ENCODE measurements around the gene PRR23E.
A peak's percentile ranks its signal among the peaks of the same experiment; 100 is the strongest.

DNA sequence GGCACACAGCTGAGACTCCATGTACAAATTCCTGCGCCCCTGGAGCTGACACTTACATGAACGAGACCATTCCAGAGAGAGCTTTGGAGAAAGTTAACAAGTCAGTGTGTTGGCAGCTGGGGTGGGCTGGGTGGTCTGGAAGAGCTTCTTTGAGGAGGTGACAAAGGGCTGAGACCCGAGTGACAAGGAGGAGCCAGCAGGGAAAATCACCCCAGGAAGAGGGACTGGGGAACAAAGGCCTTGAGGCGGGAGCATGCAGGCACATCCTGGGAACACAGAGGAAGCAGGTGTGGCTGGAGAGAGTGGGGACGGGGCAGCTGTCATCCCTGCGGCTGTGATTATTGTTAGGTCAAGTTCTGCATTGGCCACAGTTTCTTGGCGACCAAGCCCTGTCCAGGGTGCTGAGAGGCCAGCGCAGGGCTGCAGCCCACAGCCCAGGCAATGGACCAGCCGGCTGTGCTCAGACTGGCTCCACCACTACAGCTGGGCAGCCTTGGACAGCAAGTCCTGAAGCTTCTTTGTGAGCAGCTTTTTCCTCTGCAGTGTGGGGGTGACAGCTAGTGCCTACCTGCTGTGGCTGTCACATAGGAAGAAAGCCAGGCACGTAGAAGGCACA lies 34.2 kb upstream of the PRR23E start:
- TF ChIP-seq EP300 (conservative IDR thresholded peaks at IDR 0.05; ENCODE audit: poor library complexity, severe bottlenecking) (no peak), POLR2AphosphoS5 (IDR thresholded peaks at IDR 0.05) (no peak), RAD21 (conservative IDR thresholded peaks at IDR 0.05) (no peak), EZH2 (IDR thresholded peaks at IDR 0.05; ENCODE audit: borderline replicate concordance, insufficient read depth, low read length, poor library complexity, severe bottlenecking) (no peak), TAF1 (IDR thresholded peaks at IDR 0.05; ENCODE audit: low read depth) (no peak), MXI1 (conservative IDR thresholded peaks at IDR 0.05; ENCODE audit: poor library complexity, severe bottlenecking) (no peak)
- TF ChIP-seq, protein P1, sequence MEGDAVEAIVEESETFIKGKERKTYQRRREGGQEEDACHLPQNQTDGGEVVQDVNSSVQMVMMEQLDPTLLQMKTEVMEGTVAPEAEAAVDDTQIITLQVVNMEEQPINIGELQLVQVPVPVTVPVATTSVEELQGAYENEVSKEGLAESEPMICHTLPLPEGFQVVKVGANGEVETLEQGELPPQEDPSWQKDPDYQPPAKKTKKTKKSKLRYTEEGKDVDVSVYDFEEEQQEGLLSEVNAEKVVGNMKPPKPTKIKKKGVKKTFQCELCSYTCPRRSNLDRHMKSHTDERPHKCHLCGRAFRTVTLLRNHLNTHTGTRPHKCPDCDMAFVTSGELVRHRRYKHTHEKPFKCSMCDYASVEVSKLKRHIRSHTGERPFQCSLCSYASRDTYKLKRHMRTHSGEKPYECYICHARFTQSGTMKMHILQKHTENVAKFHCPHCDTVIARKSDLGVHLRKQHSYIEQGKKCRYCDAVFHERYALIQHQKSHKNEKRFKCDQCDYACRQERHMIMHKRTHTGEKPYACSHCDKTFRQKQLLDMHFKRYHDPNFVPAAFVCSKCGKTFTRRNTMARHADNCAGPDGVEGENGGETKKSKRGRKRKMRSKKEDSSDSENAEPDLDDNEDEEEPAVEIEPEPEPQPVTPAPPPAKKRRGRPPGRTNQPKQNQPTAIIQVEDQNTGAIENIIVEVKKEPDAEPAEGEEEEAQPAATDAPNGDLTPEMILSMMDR (IDR thresholded peaks at IDR 0.05; ENCODE audit: poor library complexity, severe bottlenecking), result no peak
- TF ChIP-seq, protein P2, sequence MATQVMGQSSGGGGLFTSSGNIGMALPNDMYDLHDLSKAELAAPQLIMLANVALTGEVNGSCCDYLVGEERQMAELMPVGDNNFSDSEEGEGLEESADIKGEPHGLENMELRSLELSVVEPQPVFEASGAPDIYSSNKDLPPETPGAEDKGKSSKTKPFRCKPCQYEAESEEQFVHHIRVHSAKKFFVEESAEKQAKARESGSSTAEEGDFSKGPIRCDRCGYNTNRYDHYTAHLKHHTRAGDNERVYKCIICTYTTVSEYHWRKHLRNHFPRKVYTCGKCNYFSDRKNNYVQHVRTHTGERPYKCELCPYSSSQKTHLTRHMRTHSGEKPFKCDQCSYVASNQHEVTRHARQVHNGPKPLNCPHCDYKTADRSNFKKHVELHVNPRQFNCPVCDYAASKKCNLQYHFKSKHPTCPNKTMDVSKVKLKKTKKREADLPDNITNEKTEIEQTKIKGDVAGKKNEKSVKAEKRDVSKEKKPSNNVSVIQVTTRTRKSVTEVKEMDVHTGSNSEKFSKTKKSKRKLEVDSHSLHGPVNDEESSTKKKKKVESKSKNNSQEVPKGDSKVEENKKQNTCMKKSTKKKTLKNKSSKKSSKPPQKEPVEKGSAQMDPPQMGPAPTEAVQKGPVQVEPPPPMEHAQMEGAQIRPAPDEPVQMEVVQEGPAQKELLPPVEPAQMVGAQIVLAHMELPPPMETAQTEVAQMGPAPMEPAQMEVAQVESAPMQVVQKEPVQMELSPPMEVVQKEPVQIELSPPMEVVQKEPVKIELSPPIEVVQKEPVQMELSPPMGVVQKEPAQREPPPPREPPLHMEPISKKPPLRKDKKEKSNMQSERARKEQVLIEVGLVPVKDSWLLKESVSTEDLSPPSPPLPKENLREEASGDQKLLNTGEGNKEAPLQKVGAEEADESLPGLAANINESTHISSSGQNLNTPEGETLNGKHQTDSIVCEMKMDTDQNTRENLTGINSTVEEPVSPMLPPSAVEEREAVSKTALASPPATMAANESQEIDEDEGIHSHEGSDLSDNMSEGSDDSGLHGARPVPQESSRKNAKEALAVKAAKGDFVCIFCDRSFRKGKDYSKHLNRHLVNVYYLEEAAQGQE (IDR thresholded peaks at IDR 0.05; ENCODE audit: borderline replicate concordance), result peak; percentile 42
